Coronary artery (tissue), 2 donors: ENCODE data around the gene GNG4.

Experiments
- DNase-seq: peaks from one replicate; pipeline ENCODE4 v3.0.0-alpha.2; 2017; ENCODE audit warnings: low spot score
- H3K27ac ChIP-seq, 2 donors: fragments of 200-600 bp; sonication (generic); one replicate each; pipeline ENCODE4 v1.5.1; 2016 to 2019
- H3K4me3 ChIP-seq: fragments of 200-600 bp; sonication (generic); 2 replicates; pipeline ENCODE4 v1.5.1; 2016; ENCODE audit warnings: mild to moderate bottlenecking, moderate library complexity
- TF ChIP-seq, protein P1 (sequence below): fragments of 200-600 bp; sonication (generic); IDR thresholded peaks from one replicate; pipeline ENCODE4 v1.5.1; 2019; ENCODE audit warnings: antibody characterized with exemption

GNG4 gene

DNA sequence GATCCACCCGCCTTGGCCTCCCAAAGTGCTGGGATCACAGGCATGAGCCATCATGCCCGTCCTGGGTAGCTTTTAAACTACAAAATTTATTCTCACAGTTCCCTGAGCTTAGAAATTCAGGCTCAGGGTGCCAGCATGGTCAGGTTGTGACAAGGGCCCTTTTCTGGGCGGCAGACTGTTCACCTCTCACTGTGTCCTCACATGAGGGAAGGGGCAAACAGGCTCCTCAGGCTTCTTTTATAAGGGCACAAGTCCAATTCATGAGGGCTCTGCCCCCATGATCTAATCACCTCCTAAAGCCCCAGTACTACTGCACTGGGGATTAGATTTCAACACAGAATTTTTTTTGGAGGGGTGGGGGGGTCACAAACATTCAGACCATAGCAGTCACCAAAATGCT is 36.8 kb downstream of the GNG4 start:
- DNase-seq = no peak
- no peak overlapping the region for H3K27ac ChIP-seq
- TF ChIP-seq, protein P1, sequence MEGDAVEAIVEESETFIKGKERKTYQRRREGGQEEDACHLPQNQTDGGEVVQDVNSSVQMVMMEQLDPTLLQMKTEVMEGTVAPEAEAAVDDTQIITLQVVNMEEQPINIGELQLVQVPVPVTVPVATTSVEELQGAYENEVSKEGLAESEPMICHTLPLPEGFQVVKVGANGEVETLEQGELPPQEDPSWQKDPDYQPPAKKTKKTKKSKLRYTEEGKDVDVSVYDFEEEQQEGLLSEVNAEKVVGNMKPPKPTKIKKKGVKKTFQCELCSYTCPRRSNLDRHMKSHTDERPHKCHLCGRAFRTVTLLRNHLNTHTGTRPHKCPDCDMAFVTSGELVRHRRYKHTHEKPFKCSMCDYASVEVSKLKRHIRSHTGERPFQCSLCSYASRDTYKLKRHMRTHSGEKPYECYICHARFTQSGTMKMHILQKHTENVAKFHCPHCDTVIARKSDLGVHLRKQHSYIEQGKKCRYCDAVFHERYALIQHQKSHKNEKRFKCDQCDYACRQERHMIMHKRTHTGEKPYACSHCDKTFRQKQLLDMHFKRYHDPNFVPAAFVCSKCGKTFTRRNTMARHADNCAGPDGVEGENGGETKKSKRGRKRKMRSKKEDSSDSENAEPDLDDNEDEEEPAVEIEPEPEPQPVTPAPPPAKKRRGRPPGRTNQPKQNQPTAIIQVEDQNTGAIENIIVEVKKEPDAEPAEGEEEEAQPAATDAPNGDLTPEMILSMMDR = no peak
- H3K4me3 ChIP-seq = no peak overlapping the region

DNA sequence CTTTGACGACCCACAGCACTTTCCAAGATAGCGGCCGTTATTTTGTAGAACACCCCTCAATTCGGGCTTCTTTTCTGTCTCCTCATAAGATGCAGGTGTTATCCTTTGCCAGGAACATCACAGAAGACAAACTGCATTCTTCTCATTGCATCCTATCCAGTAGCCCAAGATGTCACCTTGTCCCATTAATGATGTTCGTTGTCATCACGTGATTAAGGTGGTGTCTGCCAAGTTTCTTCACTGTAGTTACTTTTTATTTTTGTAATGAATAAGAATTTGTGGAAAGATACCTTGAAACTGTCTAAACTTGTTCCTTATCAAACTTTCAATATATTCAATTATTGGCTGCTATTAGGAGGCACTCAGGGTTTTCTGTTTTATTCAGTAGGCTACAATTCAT is 39.4 kb downstream of the GNG4 start:
- no peak overlapping the region for H3K4me3 ChIP-seq
- DNase-seq = no peak
- H3K27ac ChIP-seq = no peak overlapping the region
- TF ChIP-seq, protein P1 = no peak

DNA sequence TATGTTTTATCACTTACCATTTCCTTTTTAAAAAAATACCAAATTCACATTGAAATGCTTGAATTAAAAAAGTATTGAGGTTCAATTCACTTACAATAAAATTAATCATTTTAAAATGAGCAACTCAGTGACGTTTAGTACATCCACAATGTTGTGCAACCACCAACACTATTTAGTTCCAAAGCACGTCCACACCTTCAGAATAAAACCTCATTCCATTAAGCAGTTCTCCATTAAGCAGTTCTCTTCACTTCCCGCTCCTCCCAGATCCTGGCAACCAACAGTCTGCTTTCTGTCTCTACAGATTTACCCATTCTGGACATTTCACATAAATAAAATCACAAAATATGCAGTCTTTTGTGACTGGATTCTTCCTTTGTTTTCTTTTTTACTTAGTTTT is 41.3 kb downstream of the GNG4 start:
- H3K4me3 ChIP-seq = no peak overlapping the region
- DNase-seq = no peak
- no peak overlapping the region for H3K27ac ChIP-seq
- TF ChIP-seq, protein P1 = no peak

DNA sequence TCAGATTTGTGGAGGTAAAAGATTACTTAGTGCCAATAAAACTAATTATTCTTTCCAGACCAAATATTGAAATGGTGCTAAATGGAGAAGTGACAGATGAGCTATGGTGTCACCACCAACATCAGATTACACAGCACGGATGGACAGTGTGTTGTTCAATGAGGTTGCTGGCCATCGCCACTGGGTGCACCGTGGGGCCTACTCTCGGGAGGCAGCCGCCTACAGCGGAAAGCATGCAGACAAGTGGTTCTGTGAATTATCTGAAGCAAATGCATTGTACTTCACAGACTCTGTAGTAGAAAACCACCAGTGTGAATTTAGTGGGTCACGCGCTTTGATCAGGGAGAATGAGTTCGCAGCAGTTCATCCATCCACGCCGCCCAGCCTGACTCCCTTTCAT is 42.3 kb downstream of the GNG4 start:
- no peak overlapping the region for H3K4me3 ChIP-seq
- DNase-seq = no peak
- no peak overlapping the region for H3K27ac ChIP-seq
- TF ChIP-seq, protein P1 = no peak

DNA sequence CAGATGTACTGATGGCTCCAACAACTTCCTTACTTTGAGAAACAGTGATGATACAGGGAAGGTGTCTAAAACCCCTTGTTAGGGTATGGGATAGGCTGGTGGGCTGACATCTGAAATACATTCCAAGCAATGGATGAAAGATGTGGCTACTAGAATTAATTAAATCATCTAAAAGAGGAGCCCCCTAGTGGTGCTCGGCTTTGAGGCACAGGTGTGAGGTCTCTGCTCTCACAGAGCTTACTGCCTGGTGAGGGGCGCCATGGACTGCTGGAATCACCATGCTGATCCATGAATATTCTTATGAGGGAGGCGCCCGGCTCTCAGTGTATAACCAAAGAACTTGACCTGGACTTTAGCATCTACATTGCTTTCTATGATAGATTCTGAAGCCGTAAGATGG is 48.5 kb downstream of the GNG4 start:
- TF ChIP-seq, protein P1 = no peak
- no peak overlapping the region for H3K27ac ChIP-seq
- no peak overlapping the region for H3K4me3 ChIP-seq
- DNase-seq = no peak

DNA sequence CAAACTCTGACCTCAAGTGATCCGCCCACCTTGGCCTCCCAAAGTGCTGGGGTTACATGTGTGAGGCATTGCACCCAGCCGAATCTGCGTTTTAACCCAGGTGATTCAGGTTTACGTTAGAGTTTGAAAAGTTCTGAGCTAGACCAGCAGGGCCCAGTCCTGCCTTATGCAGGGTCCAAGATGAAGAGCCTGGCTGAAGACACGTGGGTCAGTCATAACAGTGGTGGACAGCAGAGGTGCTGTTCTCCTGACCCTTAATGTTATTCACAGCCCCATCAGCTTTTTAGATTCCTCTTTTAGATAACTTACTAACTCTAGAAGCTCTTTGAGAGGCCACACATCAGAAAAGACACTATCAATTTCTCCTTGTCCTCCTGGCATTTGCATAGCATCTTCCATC is 50.0 kb downstream of the GNG4 start:
- Histone ChIP-seq H3K27ac (no peak overlapping the region), H3K4me3 (no peak overlapping the region)
- TF ChIP-seq, protein P1 = no peak
- DNase-seq = no peak

DNA sequence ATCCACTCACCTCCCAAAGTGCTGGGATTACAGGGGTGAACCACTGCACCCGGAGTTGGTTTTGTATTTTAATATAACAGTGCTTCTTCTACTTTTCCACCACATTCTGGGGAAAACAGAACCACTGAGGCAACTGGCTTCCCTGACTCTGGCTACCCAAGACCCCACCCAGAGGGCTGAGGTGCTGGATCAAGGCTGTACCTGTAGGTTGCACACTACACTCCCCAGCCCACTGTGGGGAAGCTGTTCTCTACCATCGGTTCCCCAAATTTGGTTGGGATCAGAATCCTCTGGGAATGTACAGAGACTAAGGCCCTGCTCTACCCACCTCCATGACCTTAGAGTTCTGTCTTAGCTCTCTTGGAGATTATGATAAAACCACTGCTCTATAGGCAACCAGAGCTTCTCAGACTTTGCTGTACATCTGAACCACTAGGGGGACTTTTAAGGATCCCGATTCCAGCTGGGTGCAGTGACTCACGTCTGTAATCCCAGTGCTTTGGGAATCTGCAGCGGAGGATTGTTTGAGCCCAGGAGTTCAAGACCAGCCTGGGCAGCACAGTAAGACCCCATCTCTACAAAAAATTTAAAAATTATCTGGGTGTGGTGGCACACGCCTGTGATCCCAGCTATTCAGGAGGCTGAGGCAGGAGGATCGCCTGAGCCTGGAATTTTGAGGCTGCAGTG is 51.6 kb downstream of the GNG4 start:
- TF ChIP-seq, protein P1 = no peak
- Histone ChIP-seq H3K4me3 (no peak overlapping the region), H3K27ac (no peak overlapping the region)
- no peak for DNase-seq
